Islet precursor cell (in vitro differentiated cells): ENCODE results near the gene ALK.

Experiments
- DNase-seq: peaks from one replicate; pipeline ENCODE4 v3.0.0-alpha.2; 2018

Gene ALK

GRCh38 chr2:29238497-29238896 lies 682.9 kb downstream of the ALK start:
- peak; percentile 79 for DNase-seq

DNA sequence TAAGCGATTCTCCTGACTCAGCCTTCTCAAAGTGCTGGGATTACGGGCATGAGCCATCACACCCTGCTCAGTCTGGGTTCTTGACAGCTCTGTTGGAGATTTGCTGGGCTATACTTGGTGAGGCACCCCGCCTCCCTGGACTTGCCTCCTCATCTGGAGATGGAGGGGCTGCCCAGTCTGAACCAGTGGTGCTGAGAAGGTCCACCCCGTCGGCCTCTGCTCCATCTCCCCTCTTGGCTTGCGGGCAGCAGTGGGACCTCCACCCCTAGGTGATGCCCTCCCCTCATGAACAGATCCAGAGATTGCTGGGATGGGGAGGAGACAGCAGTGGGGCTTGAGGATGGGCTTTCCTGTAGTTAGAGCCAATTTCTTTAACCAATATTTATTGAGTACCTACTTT lies 685.3 kb downstream of the ALK start:
- no peak for DNase-seq

GRCh38 chr2:29235411-29235810 lies 686.0 kb downstream of the ALK start:
- no peak for DNase-seq

DNA sequence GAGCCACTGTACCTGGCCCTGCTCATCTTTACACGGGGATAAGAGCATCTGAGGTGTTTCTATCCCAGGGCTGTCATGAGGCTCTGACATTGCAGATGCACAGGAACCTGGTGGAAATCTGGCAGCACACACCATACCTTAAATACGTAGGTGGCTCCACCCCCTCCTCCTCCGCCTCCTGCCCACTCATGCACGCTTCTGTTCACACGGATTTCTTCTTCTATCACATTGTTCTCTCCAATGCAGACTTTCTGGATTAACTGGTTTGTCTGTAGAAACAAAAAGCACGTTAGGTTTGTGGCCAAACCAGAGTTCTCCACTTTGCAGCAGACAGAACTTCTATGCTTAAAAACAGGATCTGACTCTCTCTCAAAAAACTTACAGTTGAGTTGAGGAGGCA lies 688.0 kb downstream of the ALK start:
- peak; percentile 68 for DNase-seq

GRCh38 chr2:29232041-29232440 lies 689.3 kb downstream of the ALK start:
- no peak for DNase-seq

GRCh38 chr2:29229640-29230039 lies 691.7 kb downstream of the ALK start:
- peak; percentile 63 for DNase-seq

GRCh38 chr2:29228947-29229346 lies 692.4 kb downstream of the ALK start:
- no peak for DNase-seq

GRCh38 chr2:29227935-29228675 lies 693.3 kb downstream of the ALK start:
- peak; percentile 90 for DNase-seq

- no peak for DNase-seq
Measured at GRCh38 chr2:29226808-29227207, 694.6 kb downstream of the ALK start.

GRCh38 chr2:29226375-29226774 lies 695.0 kb downstream of the ALK start:
- no peak for DNase-seq

- DNase-seq = no peak
Measured at GRCh38 chr2:29225814-29226213, 695.6 kb downstream of the ALK start.

GRCh38 chr2:29224693-29225551 lies 696.5 kb downstream of the ALK start:
- no peak for DNase-seq

- peak; percentile 20 for DNase-seq
Measured at GRCh38 chr2:29223851-29224692, 697.3 kb downstream of the ALK start.

DNA sequence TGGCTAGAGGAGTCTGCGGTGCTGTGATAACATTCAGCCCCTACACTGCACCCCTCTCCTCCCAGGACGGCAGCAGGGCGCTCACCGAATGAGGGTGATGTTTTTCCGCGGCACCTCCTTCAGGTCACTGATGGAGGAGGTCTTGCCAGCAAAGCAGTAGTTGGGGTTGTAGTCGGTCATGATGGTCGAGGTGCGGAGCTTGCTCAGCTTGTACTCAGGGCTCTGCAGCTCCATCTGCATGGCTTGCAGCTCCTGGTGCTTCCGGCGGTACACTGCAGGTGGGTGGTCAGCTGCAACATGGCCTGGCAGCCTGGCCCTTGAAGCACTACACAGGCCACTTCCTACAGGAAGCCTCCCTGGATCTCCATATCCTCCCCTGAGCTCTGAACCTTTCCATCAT lies 698.1 kb downstream of the ALK start:
- peak; percentile 32 for DNase-seq

- peak; percentile 24 for DNase-seq
Measured at GRCh38 chr2:29222381-29223179, 698.8 kb downstream of the ALK start.

GRCh38 chr2:29220506-29221270 lies 700.7 kb downstream of the ALK start:
- peak; percentile 22 for DNase-seq

GRCh38 chr2:29219374-29219773 lies 702.0 kb downstream of the ALK start:
- DNase-seq = peak; percentile 28

DNA sequence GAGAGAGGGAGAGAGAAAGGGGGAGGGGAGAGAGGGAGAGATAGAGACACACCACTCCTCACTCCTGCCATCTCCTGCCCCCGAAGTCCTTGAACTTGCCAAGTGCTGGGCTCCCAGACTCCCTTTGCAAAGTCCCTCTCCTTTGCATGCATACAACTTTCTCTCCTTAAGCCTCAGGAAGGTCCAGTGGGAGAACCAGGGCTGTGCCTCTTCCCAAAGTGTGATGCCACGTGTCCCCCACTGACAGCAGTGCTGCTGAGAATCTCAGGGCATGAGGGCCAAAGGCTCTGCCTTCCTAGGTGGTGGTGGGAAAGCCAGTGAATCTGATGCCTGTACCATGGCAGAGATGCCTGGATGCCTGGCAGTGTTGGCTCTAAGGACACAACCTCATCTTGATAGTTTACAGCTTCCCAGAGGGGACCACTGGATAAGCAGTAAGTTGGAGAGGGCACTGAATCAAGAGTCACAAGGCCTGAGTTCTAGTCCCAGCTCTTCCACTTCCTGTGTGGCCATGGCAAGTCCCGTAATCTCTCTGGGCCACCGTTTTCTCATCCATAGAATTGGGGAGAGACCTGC lies 702.7 kb downstream of the ALK start:
- peak; percentile 46 for DNase-seq

DNA sequence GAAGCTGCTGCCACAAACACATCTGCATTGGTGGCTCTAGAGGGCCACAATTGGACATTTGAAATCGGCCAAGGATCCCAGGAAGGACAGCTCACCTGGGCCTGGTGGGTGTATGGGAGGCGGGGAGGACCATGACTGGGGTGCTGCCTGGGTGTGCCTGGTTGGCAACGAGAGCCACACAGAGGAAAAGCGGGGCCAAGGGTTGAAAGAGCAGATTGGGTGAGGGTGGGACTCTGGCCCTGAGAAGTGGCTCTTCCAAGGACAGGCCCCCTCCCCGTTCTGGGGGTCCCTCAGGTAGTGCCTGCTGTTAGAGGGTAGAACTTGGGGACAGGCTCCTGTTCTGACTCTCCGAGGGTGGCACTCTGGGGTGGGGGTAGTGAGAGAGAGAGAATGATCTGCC lies 703.3 kb downstream of the ALK start:
- DNase-seq = peak; percentile 30

- DNase-seq = no peak
Measured at GRCh38 chr2:29216609-29216909, 704.8 kb downstream of the ALK start.
